HG03558 (cell line): ENCODE data around the gene BARX2.

Experiments used
- ATAC-seq: cut with Tn5 transposase; IDR thresholded peaks from one replicate; pipeline ENCODE4 v1.9.1; 2021; ENCODE audit warnings: moderate number of reproducible peaks; ENCODE audit not compliant: unreplicated experiment; ENCODE audit errors: extremely low read depth

The BARX2 gene

DNA sequence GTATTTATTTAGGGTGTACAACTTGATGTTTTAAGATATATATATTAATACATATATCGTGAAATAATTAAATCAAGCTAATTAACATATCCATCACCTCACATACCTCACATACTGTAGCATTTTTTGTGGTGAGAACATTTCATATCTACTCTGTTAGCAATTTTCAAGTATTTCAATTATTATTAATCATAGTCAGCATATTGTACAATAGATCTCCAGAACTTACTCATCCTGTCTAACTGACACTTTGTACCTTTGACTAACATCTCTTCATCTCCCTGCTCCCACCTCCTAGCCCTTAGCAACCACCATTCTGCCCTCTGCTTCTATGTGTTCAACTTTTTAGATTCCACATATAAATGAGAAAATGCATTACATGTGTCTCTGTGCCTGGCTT lies 108.4 kb downstream of the BARX2 start:
- ATAC-seq: no peak

DNA sequence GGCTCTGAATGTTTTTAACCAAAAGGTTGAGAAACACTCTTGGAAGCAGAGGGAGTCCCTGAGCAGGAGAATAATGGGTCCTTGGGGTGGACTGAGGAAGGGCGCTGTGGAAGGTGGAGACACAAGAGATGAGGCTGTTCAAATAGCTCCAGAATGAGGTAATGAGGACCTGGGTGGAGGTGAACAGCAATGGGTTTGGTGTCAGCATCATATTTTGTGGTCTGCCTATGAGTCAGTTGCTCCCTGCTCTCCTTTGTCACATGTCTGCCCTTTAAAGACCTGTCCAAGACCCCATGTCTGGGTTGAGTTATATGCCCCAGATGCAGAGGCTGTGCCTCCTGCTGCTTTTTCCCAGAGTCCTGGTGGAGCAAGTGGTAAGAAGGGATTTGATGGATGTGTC lies 113.6 kb downstream of the BARX2 start:
- ATAC-seq: no peak

DNA sequence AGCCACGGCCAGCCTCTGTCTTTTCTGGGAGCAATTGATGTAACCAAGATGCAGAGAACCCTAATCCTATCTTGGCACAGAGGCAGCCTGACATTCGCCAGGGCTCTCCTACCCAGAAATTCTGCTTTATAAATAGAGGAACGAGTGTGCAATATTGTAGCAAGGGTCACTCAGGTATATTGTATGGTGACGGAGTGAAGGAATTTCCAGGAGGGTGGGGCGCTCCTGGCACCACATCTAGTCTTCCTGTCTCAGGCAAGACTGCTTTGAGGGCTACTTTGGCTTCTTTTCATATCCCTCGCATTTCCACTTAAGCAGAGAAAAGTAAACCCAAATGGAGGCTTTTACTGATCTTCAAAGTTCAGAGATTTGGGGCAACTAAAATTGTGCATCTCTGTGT lies 114.4 kb downstream of the BARX2 start:
- ATAC-seq: no peak

DNA sequence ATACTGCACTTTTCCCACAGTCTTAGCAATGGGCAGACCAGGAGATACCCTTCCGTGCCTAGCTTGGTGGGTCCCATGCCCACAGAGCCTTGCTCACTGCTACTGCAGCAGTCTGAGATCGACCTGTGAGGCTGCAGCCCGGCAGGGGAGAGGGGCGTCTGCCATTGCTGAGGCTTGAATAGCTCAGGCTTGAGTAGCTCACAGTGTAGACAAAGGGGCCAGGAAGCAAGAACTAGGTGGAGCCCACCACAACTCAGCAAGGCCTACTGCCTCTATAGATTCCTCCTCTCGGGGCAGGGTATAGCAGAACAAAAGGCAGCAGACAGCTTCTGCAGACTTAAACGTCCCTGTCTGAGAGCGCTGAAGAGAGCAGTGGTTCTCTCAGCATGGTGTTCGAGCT lies 118.1 kb downstream of the BARX2 start:
- ATAC-seq: no peak
